NCI-H446 (cell line): ENCODE results near the gene GPR157.

ENCODE experiments used
- DNase-seq, 2 experiments: peaks; one replicate each; lab custom pipeline; 2025; lab: John Stamatoyannopoulos, UW

Gene GPR157

DNA sequence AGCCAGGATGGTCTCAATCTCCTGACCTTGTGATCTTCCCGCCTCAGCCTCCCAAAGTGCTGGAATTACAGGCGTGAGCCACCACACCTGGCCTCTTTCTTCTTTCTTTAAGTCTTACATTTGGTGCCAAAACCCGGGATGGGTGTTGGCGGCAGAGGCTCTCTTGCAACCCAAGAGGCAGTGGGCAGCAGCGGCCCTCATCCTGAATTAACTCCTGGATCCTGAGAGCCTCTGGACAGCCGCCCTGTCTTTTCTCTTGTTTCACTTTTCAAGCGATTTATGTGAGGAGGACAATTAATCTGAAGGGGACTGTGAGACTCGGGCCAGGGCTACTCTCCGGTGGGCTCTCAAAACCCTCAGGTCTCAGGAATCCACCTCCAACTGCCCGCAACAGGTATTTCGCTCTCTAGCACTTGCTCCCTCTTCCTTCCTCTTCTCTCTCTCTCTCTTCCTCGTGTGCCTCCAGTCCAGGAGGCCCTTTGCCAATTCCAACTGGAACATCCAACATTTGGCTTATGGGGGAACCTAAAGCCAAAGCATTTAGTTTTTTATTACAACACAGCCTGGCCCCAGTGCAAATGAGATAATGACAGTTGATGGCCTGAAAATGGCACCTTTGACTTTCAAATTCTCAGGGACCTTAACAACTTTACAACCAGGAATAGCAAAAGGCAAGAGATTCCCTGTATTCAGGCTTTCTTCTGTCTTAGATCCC lies 41.3 kb downstream of the GPR157 start:
- DNase-seq: no peak

DNA sequence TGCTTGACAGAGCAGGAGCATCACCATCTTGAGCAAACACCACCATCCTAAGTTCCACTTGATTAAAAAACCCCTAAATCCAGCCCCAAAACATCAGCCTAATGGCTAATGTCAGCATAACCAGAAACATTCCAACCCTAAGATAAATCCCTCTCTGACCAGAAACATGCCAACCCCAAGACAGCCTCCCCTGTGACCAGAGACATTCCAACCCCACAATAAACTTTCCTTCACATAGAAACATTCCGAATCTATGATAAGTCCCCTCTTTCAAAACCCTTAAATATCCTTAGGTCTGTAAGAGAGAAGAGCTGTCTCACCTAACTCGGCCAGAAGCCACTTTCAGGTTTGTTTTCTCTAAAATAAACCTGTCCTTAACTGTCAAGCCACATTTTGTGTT lies 42.1 kb downstream of the GPR157 start:
- no peak for DNase-seq

DNA sequence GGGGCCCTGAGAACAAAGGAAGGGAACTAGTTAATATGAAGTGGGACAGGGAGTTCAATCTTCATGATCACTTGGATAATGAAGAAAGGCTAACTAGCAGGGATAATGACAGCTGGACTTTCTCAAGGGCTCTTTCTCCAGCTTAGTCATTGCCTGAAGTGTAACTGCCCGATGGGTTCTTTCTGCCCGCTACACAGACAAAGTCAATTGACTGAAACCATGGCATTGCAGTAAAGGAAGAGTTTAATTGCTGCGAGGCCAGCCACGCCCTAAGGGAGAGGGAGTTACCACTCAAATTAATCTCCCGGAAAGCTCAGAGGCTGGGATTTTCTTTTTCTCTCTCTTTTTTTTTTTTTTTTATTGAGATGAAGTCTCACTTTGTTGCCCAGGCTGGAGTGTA lies 42.9 kb downstream of the GPR157 start:
- DNase-seq: no peak

DNA sequence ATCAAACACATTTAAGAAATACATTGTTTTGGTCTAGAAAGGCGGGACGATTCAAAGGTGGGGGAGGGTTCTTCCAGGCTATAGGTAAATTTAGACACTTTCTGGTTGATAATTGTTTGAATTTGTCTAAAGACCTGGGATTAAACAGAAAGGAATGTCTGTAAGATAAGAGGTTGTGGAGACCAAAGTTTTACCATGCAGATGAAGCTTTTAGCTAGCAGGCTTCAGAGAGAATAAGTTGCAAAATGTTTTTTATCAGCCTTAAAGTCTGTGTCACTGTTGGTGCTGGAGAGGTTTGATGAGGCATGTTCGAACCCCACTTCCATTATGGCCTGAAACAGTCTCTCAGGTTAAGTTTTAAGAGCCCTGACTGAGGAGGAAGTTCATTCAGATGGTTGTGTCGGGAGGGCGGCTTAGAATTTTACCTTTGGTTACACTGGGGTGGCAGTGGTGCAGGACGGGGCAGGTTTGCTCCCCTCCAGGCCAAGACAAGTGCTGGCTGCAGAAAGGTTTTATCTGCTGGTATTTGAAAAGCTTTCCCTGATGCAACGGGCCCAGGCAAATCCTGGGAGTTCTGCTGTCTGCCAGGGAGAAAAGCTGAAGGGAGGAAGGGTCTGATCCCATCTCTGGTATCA lies 43.5 kb downstream of the GPR157 start:
- no peak for DNase-seq

DNA sequence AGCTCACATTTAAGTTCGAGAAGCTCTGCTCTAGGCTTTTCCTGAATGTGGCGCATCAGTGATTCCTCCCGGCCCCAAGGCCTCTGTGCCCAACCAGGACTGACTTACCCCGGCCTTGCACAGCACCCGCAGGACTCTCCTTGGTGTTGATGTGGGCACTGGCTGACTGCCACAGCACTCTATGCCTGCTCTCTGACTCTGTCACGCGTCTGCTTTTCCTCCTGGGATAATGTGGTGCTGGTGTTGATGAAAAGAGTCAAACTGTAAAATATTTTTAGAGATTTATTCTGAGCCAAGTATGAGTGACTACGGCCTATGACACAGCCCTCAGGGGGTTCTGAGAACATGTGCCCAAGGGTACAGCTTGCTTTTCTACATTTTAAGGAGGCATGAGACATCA lies 44.0 kb downstream of the GPR157 start:
- no peak for DNase-seq

DNA sequence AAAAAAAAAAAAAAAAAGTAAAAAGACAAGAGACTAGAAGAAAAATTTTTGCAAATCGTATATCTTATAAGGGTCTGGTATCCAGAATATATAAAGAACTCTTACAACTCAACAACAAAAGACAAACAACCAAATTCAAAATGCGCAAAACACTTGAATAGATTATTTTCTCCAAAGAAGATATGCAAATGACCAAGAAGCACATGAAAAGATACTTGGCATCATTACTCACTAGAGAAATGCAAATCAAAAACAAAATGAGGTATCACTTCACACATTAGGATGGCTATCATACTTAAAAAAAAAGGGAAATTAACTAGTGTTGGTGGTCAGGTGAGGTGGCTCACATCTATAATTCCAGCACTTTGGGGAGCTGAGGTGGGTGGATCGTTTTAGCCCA lies 47.4 kb downstream of the GPR157 start:
- DNase-seq: no peak

DNA sequence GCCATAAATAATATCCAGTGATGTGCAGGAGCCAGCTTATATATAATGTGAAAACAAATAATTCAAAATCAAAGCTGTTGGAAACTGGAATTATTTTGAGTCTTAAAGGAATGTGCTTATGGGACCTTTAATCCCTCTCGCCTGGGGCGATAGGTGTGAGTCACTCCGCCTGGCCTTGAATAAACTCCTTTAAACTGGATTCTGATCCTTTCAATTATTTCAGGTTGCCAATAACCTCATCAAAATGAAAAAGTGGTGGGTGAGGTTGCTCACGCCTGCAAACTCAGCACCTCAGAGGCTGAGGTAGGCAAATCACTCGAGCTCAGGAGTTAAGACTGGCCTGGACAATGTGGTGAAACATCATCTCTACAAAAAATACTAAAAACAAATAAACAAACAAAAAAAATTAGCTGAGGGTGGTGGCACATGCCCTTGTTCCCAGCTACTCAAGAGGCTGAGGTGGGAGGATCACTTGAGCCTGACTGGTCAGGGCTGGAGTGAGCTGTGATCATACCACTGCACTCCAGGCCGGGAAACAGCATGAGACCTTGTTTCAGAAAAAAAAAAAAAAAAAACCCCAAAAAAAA lies 48.1 kb downstream of the GPR157 start:
- no peak for DNase-seq

DNA sequence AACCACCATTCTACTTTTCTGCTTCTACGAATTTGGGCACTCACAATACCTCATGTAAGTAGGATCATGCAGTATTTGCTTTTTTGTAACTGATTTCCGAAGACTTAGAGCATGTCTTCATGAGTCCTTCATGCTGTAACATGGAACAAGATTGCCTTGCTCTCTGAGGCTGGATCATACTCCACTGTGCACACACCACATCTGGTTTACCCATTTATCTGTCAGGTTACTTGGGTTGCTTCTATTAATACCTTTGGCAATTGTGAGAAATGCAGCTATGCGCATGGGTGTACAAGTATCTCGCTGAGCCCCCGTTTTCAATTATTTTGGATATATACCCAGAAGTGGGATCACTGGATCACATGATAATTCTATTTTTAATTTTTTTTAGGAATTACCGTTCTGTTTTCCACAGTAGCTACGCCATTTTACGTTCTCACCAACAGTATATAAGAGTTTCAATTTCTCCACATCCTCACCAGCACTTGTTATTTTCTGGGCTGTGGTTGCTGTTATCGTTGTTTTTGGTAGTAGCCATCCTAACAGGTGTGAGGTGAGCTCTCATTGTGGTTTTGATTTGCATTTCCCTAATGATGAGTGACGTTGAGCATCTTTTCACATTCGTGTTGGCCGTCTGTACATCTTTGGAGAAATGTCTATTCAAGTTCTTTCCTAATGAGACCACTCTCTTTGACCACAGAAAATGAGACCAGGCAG lies 48.8 kb downstream of the GPR157 start:
- no peak for DNase-seq

DNA sequence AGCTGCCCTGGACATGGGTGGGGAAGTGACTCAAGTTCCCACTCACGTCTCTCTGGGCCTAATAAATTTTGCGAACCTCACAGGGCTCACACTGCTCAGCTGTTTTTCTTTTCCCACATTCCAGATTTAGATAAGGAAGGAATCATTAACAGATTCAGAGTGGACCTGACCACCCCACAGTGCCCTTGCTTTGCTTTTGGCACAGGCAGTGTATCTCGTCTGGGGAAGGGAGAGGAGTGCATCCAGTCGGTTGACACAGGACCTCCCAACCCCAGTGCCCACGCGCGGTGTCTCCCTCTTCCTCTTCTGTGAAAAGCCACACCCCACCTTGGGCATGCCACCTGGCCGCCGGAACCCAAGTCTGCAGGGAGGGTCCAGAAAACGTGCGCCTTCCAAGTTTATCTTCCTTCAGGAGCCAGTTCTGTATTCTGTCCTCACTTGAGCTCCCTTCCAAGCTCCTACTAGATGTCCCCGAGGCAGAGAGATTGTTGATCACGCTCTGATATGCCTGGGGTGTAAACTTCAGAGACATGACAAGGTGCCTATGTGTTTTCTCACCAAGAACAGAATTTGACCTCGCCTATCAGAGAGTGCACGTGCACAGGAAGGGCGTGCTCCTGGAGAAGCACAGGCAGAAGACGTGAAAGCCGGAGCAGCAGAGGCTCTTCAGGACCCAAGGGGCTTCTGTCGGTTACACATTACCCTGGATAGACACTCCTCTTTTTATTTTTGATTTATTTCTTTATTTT lies 50.0 kb downstream of the GPR157 start:
- no peak for DNase-seq

DNA sequence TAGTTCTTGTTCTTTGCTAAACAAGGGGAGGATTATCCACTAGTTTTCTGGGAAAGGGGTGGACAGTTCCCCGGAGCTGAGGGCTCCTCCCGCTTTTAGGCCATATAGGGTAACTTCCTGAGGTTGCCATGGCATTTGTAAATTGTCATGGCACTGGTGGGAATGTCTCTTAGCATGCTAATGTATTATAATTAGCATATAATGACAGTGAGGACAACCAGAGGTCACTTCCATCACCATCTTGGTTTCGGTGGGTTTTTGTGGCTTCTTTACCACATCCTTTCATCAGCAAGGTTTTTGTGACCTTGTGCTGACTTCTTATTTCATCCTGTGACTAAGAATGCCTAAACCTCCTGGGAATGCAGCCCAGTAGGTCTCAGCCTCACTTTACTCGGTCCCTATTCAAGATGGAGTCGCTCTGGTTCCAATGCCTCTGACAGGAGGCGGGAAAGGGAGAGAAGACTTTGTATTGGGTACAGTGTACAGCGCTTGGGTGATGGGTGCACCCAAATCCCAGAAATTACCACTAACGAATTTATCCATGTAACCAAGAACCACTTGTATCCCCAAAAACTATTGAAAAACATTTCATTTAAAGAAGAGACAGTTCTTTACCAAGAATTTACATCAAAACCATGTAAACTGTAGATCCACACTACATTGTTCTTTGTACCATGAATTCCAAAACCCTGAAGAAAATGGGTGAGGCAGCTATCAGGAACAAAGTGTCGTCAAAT lies 50.7 kb downstream of the GPR157 start:
- DNase-seq: no peak

DNA sequence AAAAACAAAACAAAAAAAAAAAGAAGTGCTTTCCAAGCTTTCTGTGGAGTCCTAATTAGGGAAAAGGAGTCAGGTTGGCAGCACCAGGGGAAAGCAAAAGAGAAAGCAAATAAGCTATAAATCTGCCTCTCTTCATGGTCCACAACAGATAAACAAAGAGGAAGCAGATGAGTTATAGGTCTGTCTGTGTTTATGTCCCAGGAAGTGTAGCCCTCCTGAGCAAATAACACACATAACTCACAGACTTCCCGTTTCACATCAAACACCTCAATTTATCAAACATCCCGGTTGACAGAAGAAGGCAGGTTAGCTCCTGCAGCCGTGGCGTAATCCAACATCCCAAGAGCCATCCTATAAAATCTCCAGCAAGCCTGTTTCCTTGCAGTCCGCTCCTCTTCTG lies 53.9 kb downstream of the GPR157 start:
- no peak for DNase-seq

DNA sequence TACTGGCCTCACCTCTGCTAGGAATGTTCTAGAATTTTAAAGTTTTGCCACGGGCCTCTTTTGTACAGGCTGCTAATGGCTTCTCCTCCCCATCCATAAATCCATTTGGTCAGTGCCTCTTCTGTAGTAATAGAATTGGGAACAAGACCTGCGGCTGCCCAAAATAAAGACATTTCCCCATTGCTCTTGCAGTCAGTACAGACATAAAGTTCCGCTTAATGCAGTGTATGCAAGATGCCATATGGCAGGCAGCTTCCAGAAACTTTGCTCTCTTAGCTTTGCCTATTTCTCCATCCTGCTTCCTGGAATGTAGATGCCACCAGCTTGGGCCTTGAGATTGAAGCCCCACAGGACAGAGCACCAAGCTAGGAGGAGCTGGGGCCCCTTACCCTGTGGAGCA lies 55.8 kb downstream of the GPR157 start:
- DNase-seq: no peak

DNA sequence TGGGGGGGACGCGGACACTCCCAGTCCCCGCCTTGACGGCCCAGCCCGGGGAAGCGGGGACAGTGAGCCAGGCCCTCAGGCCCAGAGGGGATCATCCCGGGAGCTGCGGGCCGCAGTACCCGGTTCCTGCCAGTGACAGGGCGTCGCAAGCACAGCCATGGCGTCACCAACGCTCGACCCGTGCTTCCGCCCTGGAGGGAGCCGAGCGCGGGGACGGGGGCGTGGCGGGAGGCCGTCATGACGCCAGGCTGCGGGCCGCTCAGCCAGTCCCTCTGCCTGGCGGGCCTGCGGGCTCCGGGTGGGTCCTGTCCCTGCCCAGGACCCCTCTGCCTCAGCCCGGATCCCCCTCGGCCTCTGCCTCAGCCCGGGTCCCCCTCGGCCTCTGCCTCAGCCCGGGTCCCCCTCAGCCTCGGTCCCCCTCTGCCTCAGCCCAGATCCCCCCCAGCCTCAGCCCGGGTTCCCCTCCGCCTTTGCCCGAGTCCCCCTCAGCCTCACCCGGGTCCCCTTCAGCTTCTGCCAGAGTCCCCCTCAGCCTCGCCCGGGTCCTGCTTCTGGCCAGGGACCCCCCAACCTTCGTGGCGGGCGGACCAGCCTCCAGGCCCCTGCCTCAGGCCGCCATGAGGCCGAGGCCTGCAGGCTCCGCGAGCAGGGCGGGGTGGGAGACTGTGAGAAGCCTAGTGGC lies 57.2 kb downstream of the GPR157 start:
- no peak for DNase-seq

DNA sequence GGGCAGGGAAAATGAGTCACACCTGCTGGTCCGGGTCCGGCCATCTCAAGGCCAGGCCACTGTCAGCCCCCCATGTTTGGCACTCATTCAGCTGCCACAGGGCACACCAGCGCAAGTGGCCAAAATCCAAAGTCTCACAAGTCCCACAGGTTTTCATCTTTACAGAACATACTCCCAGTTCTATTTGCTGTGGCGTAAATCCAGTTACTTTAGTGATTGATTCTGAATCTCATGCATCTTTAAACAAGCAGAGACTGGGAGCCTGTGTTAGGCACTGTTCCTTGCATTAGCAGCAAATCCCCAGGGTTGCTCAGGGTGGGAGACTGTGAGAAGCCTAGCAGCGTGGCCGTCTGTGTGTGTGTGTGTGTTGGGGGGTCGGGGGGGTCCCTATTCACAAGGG lies 58.4 kb downstream of the GPR157 start:
- DNase-seq: no peak

DNA sequence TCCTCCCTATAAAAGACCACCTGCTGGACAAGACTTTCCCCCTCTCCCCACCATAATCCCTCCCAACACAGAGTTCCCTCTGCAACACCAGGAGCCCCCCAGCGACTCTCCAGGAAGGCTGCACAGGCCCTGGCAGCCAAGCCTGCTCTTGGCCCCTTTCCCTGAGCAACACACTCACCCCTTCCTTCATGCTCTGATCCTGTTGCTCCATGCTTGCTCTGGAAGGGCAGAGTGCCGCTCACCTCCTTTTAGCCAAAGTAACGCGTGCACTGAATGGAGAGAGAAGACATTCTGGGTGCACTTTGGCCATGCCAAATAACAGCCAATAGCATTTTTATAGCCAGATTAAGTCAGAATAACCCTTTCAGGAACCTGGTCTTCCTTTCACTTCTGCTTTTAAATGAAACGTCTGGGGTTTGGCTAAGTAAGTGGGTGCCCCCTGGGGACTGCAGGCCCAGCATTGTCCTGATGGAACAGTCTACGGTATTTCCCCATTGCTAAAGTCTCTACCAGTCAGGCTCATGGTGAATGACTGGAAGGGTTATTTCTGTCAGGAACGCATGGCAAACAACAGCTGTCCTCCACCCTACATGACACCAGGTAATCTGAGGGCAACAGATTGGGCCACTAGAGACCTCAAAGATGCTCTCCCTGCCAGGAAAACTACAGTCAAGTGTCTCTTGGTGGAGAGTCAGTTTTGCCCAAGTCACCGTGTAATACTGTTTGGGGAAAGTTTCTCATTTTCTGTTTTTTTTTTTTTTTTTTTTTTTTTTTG lies 59.4 kb downstream of the GPR157 start, which contains the start of gene SLC2A5:
SLC2A5 (minus strand) TSS at position 310 of the 775 bp plus-strand sequence; CDS start at position 211, 99 bp downstream.
- DNase-seq: peak; percentile 39 to 54

DNA sequence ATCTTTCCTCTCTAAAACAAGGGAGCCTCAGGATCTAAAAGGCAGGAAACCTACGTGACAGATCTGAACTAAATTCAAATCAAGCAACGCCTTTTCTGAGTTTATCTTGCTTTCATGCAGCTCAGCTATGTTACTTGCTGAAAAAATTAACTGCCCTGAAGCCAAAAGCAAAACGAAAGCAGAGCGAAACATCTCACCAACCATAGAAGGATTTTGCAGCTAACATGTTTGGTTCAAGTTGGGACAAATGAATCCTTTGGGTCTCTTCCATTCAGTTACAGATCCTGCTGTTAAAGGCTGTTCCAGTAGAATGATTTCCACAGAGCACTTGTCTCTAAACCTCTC lies 59.9 kb downstream of the GPR157 start:
- DNase-seq: no peak

DNA sequence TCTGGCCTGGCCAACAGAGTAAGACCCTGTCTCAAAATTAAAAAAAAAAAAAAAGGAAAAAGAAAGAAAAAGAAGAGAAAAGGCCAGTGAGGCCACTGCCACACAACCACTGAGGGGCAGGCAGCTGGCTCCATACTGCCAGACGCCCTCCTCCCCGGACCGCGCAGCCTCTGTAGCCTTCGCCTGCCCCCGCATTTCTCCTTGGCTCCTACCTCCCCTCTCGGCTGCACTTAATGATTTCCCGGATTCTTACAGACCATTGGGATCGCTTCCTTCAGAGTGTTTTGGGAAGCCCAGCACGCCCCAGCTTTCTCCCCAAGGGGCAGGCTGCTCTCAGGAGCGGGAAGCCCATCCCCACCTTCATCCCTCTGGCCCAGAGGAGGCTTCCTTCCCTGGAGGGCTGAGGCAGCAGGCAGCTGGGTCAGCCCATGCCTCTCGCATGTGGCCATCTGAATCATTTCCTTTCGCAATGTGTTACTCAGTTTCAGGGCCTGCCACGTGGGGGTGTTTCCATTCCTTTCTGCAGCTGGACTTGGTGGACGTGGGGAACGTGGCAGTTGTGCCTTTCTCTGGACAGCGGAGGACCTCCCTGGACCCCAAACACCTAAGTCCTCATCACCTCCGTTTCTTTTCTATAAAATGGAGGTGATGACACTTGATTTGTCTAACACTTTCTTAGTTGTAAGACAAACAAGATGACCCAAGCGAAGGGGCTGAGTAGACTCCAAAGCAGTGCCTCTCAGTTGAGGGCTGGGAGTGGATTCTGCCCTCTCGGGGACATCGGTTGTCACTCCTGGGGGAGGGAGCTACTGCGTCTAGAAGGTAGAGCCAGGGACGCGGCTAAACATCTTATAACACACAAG lies 61.7 kb downstream of the GPR157 start:
- DNase-seq: no peak

DNA sequence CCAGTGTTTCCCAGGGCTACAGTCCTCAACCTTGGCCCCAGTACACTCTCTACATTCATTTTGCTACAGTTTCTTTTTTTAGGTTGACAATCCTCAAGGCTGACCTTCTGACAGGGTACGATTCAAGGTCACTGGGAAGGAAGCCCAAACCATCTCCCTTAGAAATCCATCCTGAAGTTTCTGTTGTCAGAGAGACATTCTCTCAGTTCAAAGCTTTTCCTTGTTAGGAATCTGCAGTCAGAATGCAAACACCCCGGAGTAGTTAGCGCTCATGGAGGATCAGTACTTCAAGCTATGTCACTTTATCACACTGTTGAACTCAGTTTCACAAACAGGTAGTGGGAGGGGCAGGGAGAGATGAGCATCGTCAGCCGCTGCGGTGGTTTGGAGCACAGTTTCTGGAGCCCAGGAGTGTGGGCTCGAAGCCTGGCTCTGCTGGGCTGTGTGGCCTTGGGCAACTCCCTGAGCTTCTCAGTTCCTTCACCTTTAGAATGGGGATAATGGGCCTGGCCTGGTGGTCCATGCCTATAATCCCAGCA lies 63.6 kb downstream of the GPR157 start:
- no peak for DNase-seq

DNA sequence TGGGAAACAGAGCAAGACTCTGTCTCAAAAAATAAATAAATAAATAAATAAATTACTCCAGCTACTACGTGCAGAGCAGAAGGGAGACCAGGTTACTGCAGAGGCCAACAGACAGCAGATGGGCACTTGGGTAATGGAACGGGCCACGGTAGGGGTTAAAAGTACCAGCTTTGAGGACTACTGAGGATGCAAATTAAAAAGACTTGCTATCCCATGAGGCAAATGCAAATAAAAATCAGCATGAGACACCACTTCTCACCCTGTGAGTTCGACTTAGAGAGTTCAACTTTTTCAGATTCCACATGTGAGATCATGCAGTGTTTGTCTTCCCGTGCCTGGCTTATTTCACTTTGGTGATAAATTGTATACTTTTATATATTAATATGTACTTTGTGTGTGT lies 66.1 kb downstream of the GPR157 start:
- DNase-seq: peak in 1 of 2 experiments; percentile 16
